Vagina (tissue), 2 donors: ENCODE results near the gene CAMK2A.

Experiments used
- CTCF ChIP-seq, 3 experiments: fragments of 450-650 bp in 2 of 3; fragments of 200-600 bp in 1 of 3; sonication (generic) in 1 of 3; IDR thresholded peaks; one replicate each; pipeline ENCODE4 v1.5.1; 2017 to 2019; ENCODE audit warnings: antibody characterized with exemption in 3 of 3, mild to moderate bottlenecking in 2 of 3, moderate library complexity in 2 of 3
- POLR2A ChIP-seq, 2 donors: fragments of 450-650 bp; IDR thresholded peaks; one replicate each; pipeline ENCODE4 v1.6.1; 2017; ENCODE audit warnings: antibody characterized with exemption in 2 of 2, mild to moderate bottlenecking in 2 of 2, moderate library complexity in 2 of 2
- POLR2AphosphoS5 ChIP-seq, 2 donors: sonication (generic); formaldehyde crosslinking; IDR thresholded peaks; one replicate each; pipeline ENCODE4 v1.9.0; 2017; ENCODE audit warnings: antibody characterized with exemption in 2 of 2, mild to moderate bottlenecking in 2 of 2, low read depth in 1 of 2; ENCODE audit not compliant: insufficient read depth in 1 of 2

DNA sequence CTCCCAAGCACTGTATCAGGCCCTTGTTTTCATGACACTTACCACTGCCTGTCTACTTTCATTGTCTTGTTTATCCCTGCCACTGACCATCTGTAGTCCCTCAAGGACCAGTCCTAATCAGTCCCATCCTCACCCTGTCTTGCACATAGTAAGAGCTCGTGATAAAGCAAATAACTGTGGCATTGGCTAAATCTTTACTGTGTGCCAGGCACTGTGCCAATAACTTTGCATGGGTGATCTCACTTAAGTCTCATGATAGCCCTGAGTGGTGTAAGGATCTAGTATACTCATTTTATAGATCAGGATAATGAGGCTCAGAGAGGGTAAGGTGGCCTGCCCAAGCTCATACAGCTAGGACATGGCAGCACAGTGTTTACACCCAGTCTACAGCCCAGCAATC is 117.4 kb downstream of the CAMK2A start:
- TF ChIP-seq CTCF (IDR thresholded peaks at IDR 0.05) = no peak
- TF ChIP-seq POLR2A (IDR thresholded peaks at IDR 0.05) = no peak
- TF ChIP-seq POLR2AphosphoS5 (IDR thresholded peaks at IDR 0.05; ENCODE audit: insufficient read depth in 1 of 2, low read depth in 1 of 2) = no peak
